Measurements from ENCODE around the gene MORC2.

MORC2 gene

GRCh38 chr22:30889268-30889995 lies 79.1 kb downstream of the MORC2 start:
- Histone ChIP-seq H3K4me3 (ENCODE audit: low read depth, low read length) (no peak overlapping the region), H3K4me1 (ENCODE audit: control insufficient read depth, insufficient read depth, low read length) (no peaks in the 10 kb centered on the region), H3K27ac (ENCODE audit: extremely low read depth, low read depth, low read length) (no peak overlapping the region), H3K36me3 (ENCODE audit: control insufficient read depth in 2 of 2, insufficient read depth in 1 of 2, low read length in 2 of 2) (peaks cover 0 to 54% of the 10 kb centered on the region in 2 experiments; a peak in 1 of 3 replicates), H3K9me3 (ENCODE audit: control insufficient read depth, insufficient read depth, low read depth, low read length) (no peaks in the 10 kb centered on the region)
- CTCF ChIA-PET: interaction anchor here (0.6 to 3.3 kb wide), 14 partner anchors 8 to 127 kb away, joined by 3 to 48 read pairs (median 4); no protein-coding TSS in a partner anchor
- TF ChIP-seq ZNF518A (tag by site-specific recombination; conservative IDR thresholded peaks at IDR 0.05; ENCODE audit: low read depth): no peak
- TF ChIP-seq ZNF274 (IDR thresholded peaks at IDR 0.05; ENCODE audit: low read length): no peak
- no peak for TF ChIP-seq ZNF274 (tag by site-specific recombination; IDR thresholded peaks at IDR 0.05; ENCODE audit: borderline replicate concordance)
- no peak for TF ChIP-seq ZNF555 (tag by site-specific recombination; conservative IDR thresholded peaks at IDR 0.05)
- no peak for TF ChIP-seq ZNF398 (tag by site-specific recombination; IDR thresholded peaks at IDR 0.05)
- TF ChIP-seq ZNF121 (tag by site-specific recombination; IDR thresholded peaks at IDR 0.05): no peak
- TF ChIP-seq ZNF155 (tag by site-specific recombination; IDR thresholded peaks at IDR 0.05): no peak
- no peak for TF ChIP-seq ZNF658 (tag by site-specific recombination; IDR thresholded peaks at IDR 0.05)
- TF ChIP-seq BCL6B (tag by site-specific recombination; IDR thresholded peaks at IDR 0.05): no peak
- no peak for TF ChIP-seq KLF10 (tag by site-specific recombination; IDR thresholded peaks at IDR 0.05)
- no peak for TF ChIP-seq ZNF777 (tag by site-specific recombination; IDR thresholded peaks at IDR 0.05; ENCODE audit: borderline replicate concordance)
- no peak for TF ChIP-seq ZNF366 (tag by site-specific recombination; conservative IDR thresholded peaks at IDR 0.05)
- TF ChIP-seq ZNF560 (tag by site-specific recombination; IDR thresholded peaks at IDR 0.05; ENCODE audit: borderline replicate concordance): no peak
- POLR2A ChIA-PET: interaction anchor here (1.3 kb wide), 1 partner anchor 254 kb away, joined by 3 read pairs; the partner anchor contains the start of gene SLC35E4

- ChIA-PET POLR2A (interaction anchor here (0.5 kb wide), 1 partner anchor 520 kb away, joined by 4 read pairs; no protein-coding TSS in a partner anchor), CTCF (interaction anchor here (0.5 to 1.1 kb wide), 8 partner anchors 23 to 357 kb away, joined by 3 to 8 read pairs (median 4); no protein-coding TSS in a partner anchor)
- H3K4me3 ChIP-seq (ENCODE audit: low read depth, low read length): no peak overlapping the region
- H3K4me1 ChIP-seq (ENCODE audit: control insufficient read depth, insufficient read depth, low read length): no peaks in the 10 kb centered on the region
- H3K27ac ChIP-seq (ENCODE audit: extremely low read depth, low read depth, low read length): no peak overlapping the region
- TF ChIP-seq ZNF629 (tag by site-specific recombination; IDR thresholded peaks at IDR 0.05): no peak
- TF ChIP-seq ZBTB11 (tag by site-specific recombination; conservative IDR thresholded peaks at IDR 0.05; ENCODE audit: low read depth): no peak
- no peak for TF ChIP-seq ZNF660 (tag by site-specific recombination; IDR thresholded peaks at IDR 0.05)
- no peak for TF ChIP-seq HOXA7 (CRISPR knock-in tag; IDR thresholded peaks at IDR 0.05; ENCODE audit: borderline replicate concordance)
- TF ChIP-seq ZNF837 (tag by site-specific recombination; IDR thresholded peaks at IDR 0.05): no peak
- no peak for TF ChIP-seq ZNF140 (tag by site-specific recombination; IDR thresholded peaks at IDR 0.05)
- TF ChIP-seq ZNF394 (tag by site-specific recombination; IDR thresholded peaks at IDR 0.05; ENCODE audit: borderline replicate concordance): no peak
- TF ChIP-seq IKZF3 (tag by site-specific recombination; IDR thresholded peaks at IDR 0.05): no peak
- TF ChIP-seq ZNF114 (tag by site-specific recombination; IDR thresholded peaks at IDR 0.05): no peak
- TF ChIP-seq ZNF335 (tag by site-specific recombination; conservative IDR thresholded peaks at IDR 0.05): no peak
- H3K9me3 ChIP-seq (ENCODE audit: control insufficient read depth, insufficient read depth, low read depth, low read length): no peaks in the 10 kb centered on the region
- peaks cover 0 to 40% of the 10 kb centered on the region in 2 experiments; a peak in 1 of 3 replicates for H3K36me3 ChIP-seq (ENCODE audit: control insufficient read depth in 2 of 2, insufficient read depth in 1 of 2, low read length in 2 of 2)
These were observed 80.7 kb downstream of the MORC2 start for GRCh38 chr22:30887861-30888260.
